ENCODE results near the gene IL9.

The IL9 gene

GRCh38 chr5:135891268-135891667 is 4.4 kb downstream of the IL9 start:
- no peak for DNase-seq

GRCh38 chr5:135890867-135891266 is 4.8 kb downstream of the IL9 start:
- no peak for DNase-seq

- DNase-seq, result no peak
These were observed 5.3 kb downstream of the IL9 start for GRCh38 chr5:135890296-135890695.

GRCh38 chr5:135887881-135888614 is 7.6 kb downstream of the IL9 start:
- no peak for DNase-seq

GRCh38 chr5:135887447-135887864 is 8.2 kb downstream of the IL9 start:
- no peak for DNase-seq

- no peak for DNase-seq
These were observed 9.5 kb downstream of the IL9 start for GRCh38 chr5:135886136-135886535.

- no peak for DNase-seq
These were observed 10.6 kb downstream of the IL9 start for GRCh38 chr5:135885031-135885430.

GRCh38 chr5:135883441-135883840 is 12.2 kb downstream of the IL9 start:
- no peak for DNase-seq

GRCh38 chr5:135883026-135883425 is 12.6 kb downstream of the IL9 start:
- no peak for DNase-seq

- no peak for DNase-seq
These were observed 13.8 kb downstream of the IL9 start for GRCh38 chr5:135881819-135882218.

GRCh38 chr5:135881244-135881643 is 14.4 kb downstream of the IL9 start:
- no peak for DNase-seq

GRCh38 chr5:135880801-135881200 is 14.8 kb downstream of the IL9 start:
- no peak for DNase-seq

- DNase-seq, result no peak
These were observed 15.4 kb downstream of the IL9 start for GRCh38 chr5:135880278-135880677.

- no peak for DNase-seq
These were observed 16.1 kb downstream of the IL9 start for GRCh38 chr5:135879591-135879990.

GRCh38 chr5:135878156-135878620 is 17.5 kb downstream of the IL9 start:
- no peak for DNase-seq

- no peak for DNase-seq
These were observed 18.0 kb downstream of the IL9 start for GRCh38 chr5:135877570-135878155.

GRCh38 chr5:135876146-135876545 is 19.5 kb downstream of the IL9 start:
- DNase-seq, result no peak

GRCh38 chr5:135875567-135875966 is 20.1 kb downstream of the IL9 start:
- no peak for DNase-seq

- no peak for DNase-seq
These were observed 21.2 kb downstream of the IL9 start for GRCh38 chr5:135874461-135874860.

- no peak for DNase-seq
These were observed 21.8 kb downstream of the IL9 start for GRCh38 chr5:135873831-135874230.

- DNase-seq, result no peak
These were observed 24.2 kb downstream of the IL9 start for GRCh38 chr5:135871268-135871915.

- no peak for DNase-seq
These were observed 25.7 kb downstream of the IL9 start for GRCh38 chr5:135869935-135870334.

GRCh38 chr5:135869276-135869675 is 26.4 kb downstream of the IL9 start:
- no peak for DNase-seq

GRCh38 chr5:135868681-135869080 is 27.0 kb downstream of the IL9 start:
- DNase-seq, result no peak
